D721Med (cell line): ENCODE data around the gene MGAT5B.
"Not testable (repeated sequence)": the region's sequence is repeated elsewhere in the genome, so short reads cannot be mapped to it uniquely, and the experiment has no call there.

ENCODE experiments used
- DNase-seq: peaks from one replicate; pipeline ENCODE4 v3.0.0; 2011; ENCODE audit warnings: low spot score; ENCODE audit not compliant: insufficient read length
- FAIRE-seq: peaks from 2 replicates; lab custom pipeline; 2011; peaks lifted over from hg19 to GRCh38; lab: Jason Lieb, UNC
- CTCF ChIP-seq: IDR thresholded peaks from 2 replicates; pipeline ENCODE4 v1.5.1; 2012; ENCODE audit warnings: mild to moderate bottlenecking, control low read depth; ENCODE audit not compliant: insufficient read depth; ENCODE audit errors: missing control alignments

The MGAT5B gene

GRCh38 chr17:76848670-76849069 lies 19.5 kb upstream of the MGAT5B start:
- FAIRE-seq = no peak
- no peak for TF ChIP-seq CTCF
- no peak for DNase-seq

DNA sequence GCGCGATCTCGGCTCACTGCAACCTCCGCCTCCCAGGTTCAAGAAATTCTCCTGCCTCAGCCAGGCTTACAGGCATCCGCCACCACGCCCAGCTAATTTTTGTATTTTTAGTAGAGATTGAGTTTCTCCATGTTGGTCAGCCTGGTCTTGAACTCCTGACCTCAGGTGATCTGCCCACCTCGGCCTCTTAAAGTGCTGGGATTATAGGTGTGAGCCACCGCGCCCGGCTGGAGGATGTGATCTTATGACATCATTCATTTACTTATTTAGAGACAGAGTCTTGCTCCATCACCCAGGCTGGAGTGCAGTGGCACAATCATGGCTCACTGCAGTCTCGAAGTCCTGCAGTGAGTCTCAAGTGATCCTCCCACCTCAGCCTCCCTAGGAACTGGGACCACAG lies 19.0 kb upstream of the MGAT5B start:
- DNase-seq, FAIRE-seq: not testable (repeated sequence)

DNA sequence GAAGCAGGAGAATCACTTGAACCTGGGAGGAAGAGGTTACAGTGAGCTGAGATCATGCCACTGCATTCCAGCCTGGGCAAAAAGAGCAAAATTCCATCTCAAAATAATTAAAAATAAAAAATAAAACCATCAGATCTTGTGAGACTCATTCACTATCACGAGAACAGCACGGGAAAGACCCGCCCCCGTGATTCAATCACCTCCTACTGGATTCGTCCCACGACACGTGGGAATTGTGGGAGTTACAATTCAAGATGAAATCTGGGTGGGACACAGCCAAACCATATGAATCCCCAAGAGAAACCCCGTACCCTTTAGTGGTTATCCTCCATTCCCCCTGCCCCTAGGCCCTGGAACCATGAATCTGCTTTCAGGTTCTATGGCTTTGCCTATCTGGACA lies 15.4 kb upstream of the MGAT5B start:
- no peak for DNase-seq
- no peak for TF ChIP-seq CTCF
- no peak for FAIRE-seq

GRCh38 chr17:76855105-76855504 lies 13.1 kb upstream of the MGAT5B start:
- DNase-seq = no peak
- no peak for FAIRE-seq
- TF ChIP-seq CTCF = no peak

GRCh38 chr17:76862079-76862478 lies 6.1 kb upstream of the MGAT5B start:
- FAIRE-seq = no peak
- TF ChIP-seq CTCF = no peak
- DNase-seq = no peak

- TF ChIP-seq CTCF = no peak
- DNase-seq = no peak
- no peak for FAIRE-seq
Observed at GRCh38 chr17:76862494-76862893, 5.7 kb upstream of the MGAT5B start.

GRCh38 chr17:76864024-76864423 lies 4.2 kb upstream of the MGAT5B start:
- no peak for TF ChIP-seq CTCF
- DNase-seq (no peak), FAIRE-seq (no peak)

DNA sequence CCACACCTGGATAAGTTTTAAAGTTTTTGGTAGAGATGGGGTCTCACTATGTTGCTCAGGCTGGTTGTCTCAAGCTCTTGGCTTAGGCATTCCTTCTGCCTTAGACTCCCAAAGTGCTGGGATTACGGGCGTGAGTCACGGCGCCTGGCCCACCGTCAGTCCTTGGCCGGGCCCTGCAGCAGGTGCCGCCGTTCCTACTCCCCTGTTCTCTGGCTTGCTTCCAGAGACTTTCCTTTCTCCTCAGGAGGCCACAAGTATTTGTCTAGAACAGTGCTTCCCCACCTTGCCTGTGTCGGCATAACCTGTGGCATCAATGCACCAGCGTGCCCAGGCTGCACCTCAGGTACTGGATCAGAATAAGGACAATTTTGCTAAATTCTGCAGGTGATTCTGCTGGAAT lies 3.0 kb upstream of the MGAT5B start:
- TF ChIP-seq CTCF = no peak
- FAIRE-seq = no peak

More for the DNA sequence above, 3.0 kb upstream of the MGAT5B start:
- no peak for DNase-seq
